GF-D8 (cell line): ENCODE results near the gene ZFAND2A.

Source experiments
- DNase-seq: peaks from one replicate; lab custom pipeline; 2025; lab: John Stamatoyannopoulos, UW

ZFAND2A gene

GRCh38 chr7:1106793-1107421, 53.1 kb downstream of the ZFAND2A start:
- DNase-seq: no peak

- no peak for DNase-seq
These were observed 53.8 kb downstream of the ZFAND2A start for GRCh38 chr7:1106063-1106792.

GRCh38 chr7:1105189-1105588, 54.8 kb downstream of the ZFAND2A start:
- DNase-seq: no peak

DNA sequence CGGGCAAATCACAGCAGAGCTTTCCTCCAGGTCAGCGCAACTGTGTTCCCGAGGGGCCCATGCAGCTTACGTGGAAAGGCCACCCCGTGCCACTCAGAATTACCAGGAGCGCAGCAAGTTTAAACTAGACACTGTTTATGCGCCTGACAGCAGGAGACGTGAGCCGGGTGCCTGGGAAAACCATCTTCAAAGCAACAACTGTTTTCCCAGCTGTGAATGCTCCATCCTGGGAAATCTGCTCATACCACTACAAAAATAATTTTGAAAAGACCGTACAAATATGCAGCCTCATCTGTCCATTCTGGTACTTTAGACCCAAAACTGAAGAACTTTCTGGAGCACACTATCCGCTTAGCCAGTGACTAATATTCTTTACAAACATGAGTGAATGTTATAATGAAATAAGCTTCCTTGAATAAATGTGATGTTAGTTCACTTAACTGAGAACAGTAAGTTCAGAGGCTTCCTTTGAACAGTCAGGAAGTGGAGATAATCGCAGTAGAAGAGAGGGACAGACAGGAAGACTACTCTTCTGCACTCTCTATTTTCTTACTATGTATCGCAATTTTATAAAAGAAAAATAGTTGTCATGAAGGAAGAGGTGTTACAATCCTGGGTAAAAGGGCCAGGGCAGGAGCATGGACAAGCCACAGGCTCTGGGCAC, 55.3 kb downstream of the ZFAND2A start:
- no peak for DNase-seq

DNA sequence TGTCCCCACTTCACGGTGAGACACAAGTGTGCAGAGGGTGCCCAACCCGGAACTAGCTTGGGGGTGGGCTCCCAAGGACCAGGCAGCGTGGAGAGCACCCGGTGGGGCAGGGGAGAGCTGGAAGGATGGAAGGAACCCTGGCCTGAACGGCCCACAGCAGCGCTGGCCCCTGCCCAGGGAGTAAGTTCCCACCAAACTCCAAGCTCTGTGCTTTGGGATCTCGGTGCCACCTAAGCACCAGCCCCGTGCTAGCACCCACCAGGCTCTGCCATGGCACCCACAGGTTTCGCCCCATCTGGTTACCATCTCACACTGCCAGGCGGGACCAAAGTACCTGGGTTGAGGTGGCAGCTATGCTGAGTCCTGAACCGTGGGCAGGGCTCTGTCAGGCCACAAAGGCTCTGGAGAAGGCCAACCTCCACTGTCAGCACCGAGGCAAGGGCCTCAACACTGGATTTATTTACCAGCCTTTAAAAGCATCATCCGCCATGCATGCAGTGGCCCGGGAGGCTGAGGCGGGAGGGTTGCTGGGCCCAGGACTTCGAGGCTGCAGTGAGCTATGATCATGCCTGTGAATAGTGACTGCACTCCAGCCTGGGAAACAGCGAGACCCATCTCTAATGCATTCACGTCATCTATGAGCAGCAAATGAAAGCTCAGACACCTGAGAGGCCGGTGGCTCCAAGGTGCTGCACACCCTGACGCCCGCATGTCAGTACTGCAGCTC, 56.0 kb downstream of the ZFAND2A start:
- DNase-seq: no peak

- no peak for DNase-seq
These were observed 56.8 kb downstream of the ZFAND2A start for GRCh38 chr7:1103009-1103788.
